A673 (cell line): ENCODE measurements around the gene TMEM202. TPM values are rescaled to one million over a fixed set of nuclear protein-coding genes. Genes with fewer than 3 reads are reported as not detected.

Experiments used
- BruUV-seq: library from RNA; stranded (reverse); fragments of 400-500 nt; replicated peaks from 2 replicates; lab custom pipeline; 2021; lab: Mats Ljungman, UMichigan
- CTCF ChIA-PET: fragments of 300-600 bp; sonication (Branson Sonifier 250); formaldehyde crosslinking; loops from one replicate; lab custom pipeline; 2022; ENCODE audit warnings: antibody characterized with exemption; lab: Charles Lee
- POLR2A ChIA-PET: fragments of 300-600 bp; sonication (Branson Sonifier 250); formaldehyde crosslinking; loops from one replicate; lab custom pipeline; 2022; ENCODE audit warnings: antibody characterized with exemption; ENCODE audit not compliant: low non-redundant PET; lab: Charles Lee
- DNase-seq: peaks from one replicate; pipeline ENCODE4 v3.0.0-alpha.2; 2015; ENCODE audit warnings: low spot score
- H3K27ac ChIP-seq: fragments of 200-600 bp; sonication (generic); 2 replicates; pipeline ENCODE4 v1.5.1; 2016; ENCODE audit warnings: mixed run types, low read depth, mild to moderate bottlenecking, mixed read lengths, antibody characterized with exemption, low read length; ENCODE audit not compliant: poor library complexity, severe bottlenecking
- H3K27me3 ChIP-seq: fragments of 200-600 bp; sonication (generic); replicated peaks from 2 replicates; pipeline ENCODE4 v1.6.1; 2017; ENCODE audit warnings: mixed run types, low read depth, mild to moderate bottlenecking, mixed read lengths, antibody characterized with exemption, low read length; ENCODE audit not compliant: insufficient read depth, poor library complexity
- H3K36me3 ChIP-seq: fragments of 200-600 bp; sonication (generic); 2 replicates; pipeline ENCODE4 v1.6.1; 2016; ENCODE audit warnings: mixed run types, mild to moderate bottlenecking, mixed read lengths, antibody characterized with exemption, low read length; ENCODE audit not compliant: insufficient read depth, poor library complexity, severe bottlenecking
- H3K4me1 ChIP-seq: fragments of 200-600 bp; sonication (generic); 2 replicates; pipeline ENCODE4 v1.6.1; 2017; ENCODE audit warnings: mixed run types, mild to moderate bottlenecking, mixed read lengths, antibody characterized with exemption, low read length; ENCODE audit not compliant: insufficient read depth, poor library complexity, severe bottlenecking
- H3K4me3 ChIP-seq: fragments of 200-600 bp; sonication (generic); 2 replicates; pipeline ENCODE4 v1.5.1; 2016; ENCODE audit warnings: low read depth, mixed run types, mild to moderate bottlenecking, mixed read lengths, low read length; ENCODE audit not compliant: poor library complexity, severe bottlenecking
- H3K9me3 ChIP-seq: fragments of 200-600 bp; sonication (generic); 2 replicates; pipeline ENCODE4 v1.6.1; 2016; ENCODE audit warnings: mixed run types, low read depth, mild to moderate bottlenecking, mixed read lengths, antibody characterized with exemption, low read length; ENCODE audit not compliant: poor library complexity, severe bottlenecking
- EZH2 ChIP-seq: fragments of 200-600 bp; sonication (generic); IDR thresholded peaks from 2 replicates; pipeline ENCODE4 v1.6.1; 2017; ENCODE audit warnings: borderline replicate concordance, low read depth, mild to moderate bottlenecking, mixed read lengths, antibody characterized with exemption, low read length; ENCODE audit not compliant: poor library complexity, severe bottlenecking
- intact Hi-C: fragments of 100-400 bp; cut with micrococcal nuclease; formaldehyde crosslinking; loops from one replicate; pipeline ENCODE4 v1.10.0; 2022; ENCODE audit not compliant: unreplicated experiment
- total RNA-seq: library from RNA; stranded (reverse); gene quantifications from 2 replicates; pipeline ENCODE4 v1.2.3, GENCODE V29; 2021
- TF ChIP-seq, protein P1 (sequence below): fragments of 300-800, 200-600 bp; sonication (generic); conservative IDR thresholded peaks from 2 replicates; pipeline ENCODE4 v1.5.1; 2017; ENCODE audit warnings: low read depth, mild to moderate bottlenecking, antibody characterized with exemption, low read length, moderate library complexity, mixed read lengths

Gene TMEM202
- total RNA-seq, 1 experiment from 2014 or later: not detected

DNA sequence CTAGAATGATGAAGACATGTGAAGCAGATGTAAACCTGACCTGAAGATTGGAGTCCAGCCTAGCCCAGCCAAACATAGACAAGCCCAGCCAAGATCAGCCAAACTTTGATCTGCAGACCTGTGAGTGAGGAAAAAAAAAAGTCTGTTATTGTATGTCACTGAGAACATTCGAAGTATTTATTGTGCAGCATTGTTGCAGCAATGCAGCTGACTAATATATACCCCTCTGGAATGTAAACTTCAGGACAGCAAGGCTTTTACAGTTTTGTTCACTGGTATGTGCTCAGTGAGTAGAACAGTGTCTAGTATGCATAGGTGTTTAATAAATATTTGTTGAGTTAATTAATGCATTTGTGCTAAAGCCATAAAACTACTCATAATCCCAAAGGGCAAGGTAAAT, 23.4 kb downstream of the TMEM202 start:
- H3K4me3 ChIP-seq: no peak overlapping the region
- DNase-seq: no peak
- no peaks in the 10 kb centered on the region for H3K4me1 ChIP-seq
- intact Hi-C loops: no loop called here
- TF ChIP-seq, protein P1, sequence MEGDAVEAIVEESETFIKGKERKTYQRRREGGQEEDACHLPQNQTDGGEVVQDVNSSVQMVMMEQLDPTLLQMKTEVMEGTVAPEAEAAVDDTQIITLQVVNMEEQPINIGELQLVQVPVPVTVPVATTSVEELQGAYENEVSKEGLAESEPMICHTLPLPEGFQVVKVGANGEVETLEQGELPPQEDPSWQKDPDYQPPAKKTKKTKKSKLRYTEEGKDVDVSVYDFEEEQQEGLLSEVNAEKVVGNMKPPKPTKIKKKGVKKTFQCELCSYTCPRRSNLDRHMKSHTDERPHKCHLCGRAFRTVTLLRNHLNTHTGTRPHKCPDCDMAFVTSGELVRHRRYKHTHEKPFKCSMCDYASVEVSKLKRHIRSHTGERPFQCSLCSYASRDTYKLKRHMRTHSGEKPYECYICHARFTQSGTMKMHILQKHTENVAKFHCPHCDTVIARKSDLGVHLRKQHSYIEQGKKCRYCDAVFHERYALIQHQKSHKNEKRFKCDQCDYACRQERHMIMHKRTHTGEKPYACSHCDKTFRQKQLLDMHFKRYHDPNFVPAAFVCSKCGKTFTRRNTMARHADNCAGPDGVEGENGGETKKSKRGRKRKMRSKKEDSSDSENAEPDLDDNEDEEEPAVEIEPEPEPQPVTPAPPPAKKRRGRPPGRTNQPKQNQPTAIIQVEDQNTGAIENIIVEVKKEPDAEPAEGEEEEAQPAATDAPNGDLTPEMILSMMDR: no peak
- TF ChIP-seq EZH2: no peak
- H3K9me3 ChIP-seq: peaks cover 5% of the 10 kb centered on the region
- no peaks in the 10 kb centered on the region for H3K36me3 ChIP-seq
- ChIA-PET CTCF (no interaction called here), POLR2A (no interaction called here)
- BruUV-seq: no TSS peak
- peaks cover 32% of the 10 kb centered on the region for H3K27me3 ChIP-seq
- H3K27ac ChIP-seq: no peak overlapping the region

DNA sequence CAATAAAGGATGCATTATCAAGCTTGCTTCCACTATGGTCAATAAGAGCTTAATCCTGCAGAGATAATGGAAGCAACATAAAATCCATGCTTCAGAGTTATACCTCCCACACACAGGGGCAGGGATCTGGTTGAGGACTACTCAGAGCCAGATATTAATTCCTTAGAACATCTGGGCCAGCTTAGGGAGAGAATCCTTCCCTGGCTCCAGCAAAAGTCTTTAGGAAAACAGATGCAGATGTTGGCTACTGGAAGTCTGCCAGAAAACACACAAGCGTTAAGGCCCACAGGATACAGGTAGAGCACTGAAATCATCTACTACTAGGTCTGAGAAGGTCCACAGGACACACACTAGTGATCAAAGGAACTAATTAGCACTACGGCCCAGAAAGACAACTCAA, 25.2 kb downstream of the TMEM202 start:
- Histone ChIP-seq H3K9me3 (peaks cover 5% of the 10 kb centered on the region), H3K36me3 (no peaks in the 10 kb centered on the region), H3K27me3 (peaks cover 24% of the 10 kb centered on the region), H3K4me1 (no peaks in the 10 kb centered on the region), H3K4me3 (no peak overlapping the region), H3K27ac (no peak overlapping the region)
- no peak for DNase-seq
- no peak for TF ChIP-seq EZH2
- TF ChIP-seq, protein P1: no peak
- POLR2A ChIA-PET: no interaction called here
- CTCF ChIA-PET: no interaction called here
- no TSS peak for BruUV-seq
- intact Hi-C loops: no loop called here

DNA sequence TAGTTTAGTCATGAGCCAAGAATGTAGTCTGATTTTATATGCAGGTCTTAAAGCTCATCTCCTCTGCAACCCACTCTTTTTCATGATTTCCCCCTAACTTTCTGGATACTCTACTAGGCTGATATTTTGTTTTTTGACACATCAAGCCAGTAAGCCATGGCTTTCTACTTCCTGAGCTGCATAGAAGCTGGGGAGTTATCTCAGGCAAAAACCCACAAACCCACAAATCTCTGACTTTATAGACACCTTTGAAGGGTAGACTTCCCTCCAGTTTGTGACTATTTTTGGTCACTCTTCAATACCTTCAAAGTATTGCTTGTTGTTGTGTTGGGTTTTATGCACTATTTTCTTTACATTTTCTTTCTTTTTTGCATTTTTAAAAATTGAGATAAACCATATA, 28.6 kb downstream of the TMEM202 start:
- ChIA-PET CTCF (no interaction called here), POLR2A (no interaction called here)
- Histone ChIP-seq H3K9me3 (peaks cover 5% of the 10 kb centered on the region), H3K4me3 (no peak overlapping the region), H3K27ac (no peak overlapping the region), H3K27me3 (peaks cover 6% of the 10 kb centered on the region), H3K36me3 (no peaks in the 10 kb centered on the region), H3K4me1 (no peaks in the 10 kb centered on the region)
- no TSS peak for BruUV-seq
- no peak for DNase-seq
- TF ChIP-seq EZH2: no peak
- TF ChIP-seq, protein P1: no peak
- intact Hi-C loops: no loop called here
